ENCODE results near the gene MRAP. TPM values are rescaled to one million over a fixed set of nuclear protein-coding genes. Genes with fewer than 3 reads are reported as not detected.

Gene MRAP
- total RNA-seq, 4 donors from 2014 or later = not detected

- under 1% methylated on average over 21 of the region's 69 CpGs for WGBS
- DNase-seq (ENCODE audit: extremely low spot score) = peak; percentile 98
- TF ChIP-seq CTCF (IDR thresholded peaks at IDR 0.05) (peak in 1 of 3 experiments; percentile 53), EP300 (IDR thresholded peaks at IDR 0.05) (no peak), POLR2AphosphoS5 (IDR thresholded peaks at IDR 0.05) (peak; percentile 87 to 95), POLR2A (IDR thresholded peaks at IDR 0.05; ENCODE audit: low read depth) (no peak)
- Histone ChIP-seq H3K27ac (replicated peaks in 1 of 4) (peak within 1 kb of the TSS; percentile 56 to 77 (median 68)), H3K9me3 (no peaks in the 10 kb centered on the region), H3K27me3 (no peaks in the 10 kb centered on the region), H3K4me3 (peak within 1 kb of the TSS; percentile 75 to 84 (median 82)), H3K4me1 (peaks cover 16 to 24% (median 22%) of the 10 kb centered on the region in 4 donors), H3K36me3 (peaks cover 0 to 2% (median 1%) of the 10 kb centered on the region in 4 donors)
- intact Hi-C loops (cut with DNase I) = loop anchor here (10.0 kb wide), 1 partner anchor 614 kb away; no protein-coding TSS in a partner anchor
Observed at GRCh38 chr21:32278518-32279376, 19.9 kb upstream of the MRAP start, which contains the start of gene MIS18A. Gene MIS18A (minus strand): TSS chr21:32279049. CDS start chr21:32279014, 35 bp downstream.

- H3K27ac ChIP-seq (replicated peaks in 1 of 4) = peak overlapping the region; percentile 56 to 77 (median 68)
- 10% methylated on average over 10 of the region's 10 CpGs for WGBS
- no peaks in the 10 kb centered on the region for H3K36me3 ChIP-seq
- intact Hi-C loops (cut with DNase I) = loop anchor here (10.0 kb wide), 1 partner anchor 615 kb away; no protein-coding TSS in a partner anchor
- no peaks in the 10 kb centered on the region for H3K9me3 ChIP-seq
- no peaks in the 10 kb centered on the region for H3K27me3 ChIP-seq
- TF ChIP-seq EP300 (IDR thresholded peaks at IDR 0.05) (no peak), CTCF (IDR thresholded peaks at IDR 0.05) (no peak), POLR2AphosphoS5 (IDR thresholded peaks at IDR 0.05) (no peak), POLR2A (IDR thresholded peaks at IDR 0.05; ENCODE audit: low read depth) (no peak)
- peak overlapping the region; percentile 75 to 84 (median 82) for H3K4me3 ChIP-seq
- no peak for DNase-seq (ENCODE audit: extremely low spot score)
- peaks cover 16 to 24% (median 22%) of the 10 kb centered on the region in 4 donors for H3K4me1 ChIP-seq
Observed at GRCh38 chr21:32279377-32279680, 19.3 kb upstream of the MRAP start.

DNA sequence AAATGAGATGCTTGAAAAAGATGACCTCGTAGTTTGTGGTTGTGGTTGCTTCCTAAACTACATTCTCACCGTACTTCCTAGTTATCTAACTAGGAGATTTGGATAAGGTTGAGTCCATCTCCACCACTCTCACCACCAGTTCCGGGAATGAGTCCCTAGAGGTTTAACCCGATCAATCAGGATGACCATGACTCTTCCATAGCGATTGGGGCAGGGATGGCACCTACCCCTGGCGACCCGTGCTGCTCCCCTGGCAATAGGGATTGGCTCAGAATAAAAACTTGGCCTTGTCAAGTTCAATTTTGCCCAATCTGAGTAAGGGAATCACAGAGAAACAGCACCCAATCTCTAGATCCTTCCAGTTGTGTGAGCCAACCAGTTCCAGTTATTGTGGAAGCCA is 17.1 kb upstream of the MRAP start:
- H3K27ac ChIP-seq (replicated peaks in 1 of 4) = no peak overlapping the region
- no peaks in the 10 kb centered on the region for H3K9me3 ChIP-seq
- intact Hi-C loops (cut with DNase I) = no loop called here
- no peaks in the 10 kb centered on the region for H3K36me3 ChIP-seq
- H3K4me3 ChIP-seq = no peak overlapping the region
- DNase-seq (ENCODE audit: extremely low spot score) = peak; percentile 60
- no peak for TF ChIP-seq POLR2A (IDR thresholded peaks at IDR 0.05; ENCODE audit: low read depth)
- no peak for TF ChIP-seq CTCF (IDR thresholded peaks at IDR 0.05)
- TF ChIP-seq POLR2AphosphoS5 (IDR thresholded peaks at IDR 0.05) = no peak
- no peak for TF ChIP-seq EP300 (IDR thresholded peaks at IDR 0.05)
- H3K4me1 ChIP-seq = peaks cover 16 to 24% (median 22%) of the 10 kb centered on the region in 4 donors
- WGBS = 94% methylated on average over 7 of the region's 7 CpGs
- no peaks in the 10 kb centered on the region for H3K27me3 ChIP-seq

GRCh38 chr21:32282992-32283391 is 15.7 kb upstream of the MRAP start:
- intact Hi-C loops (cut with DNase I) = no loop called here
- 73% methylated on average over 6 of the region's 6 CpGs for WGBS
- no peaks in the 10 kb centered on the region for H3K27me3 ChIP-seq

More at GRCh38 chr21:32282992-32283391, 15.7 kb upstream of the MRAP start:
- H3K4me1 ChIP-seq = peaks cover 13 to 17% (median 16%) of the 10 kb centered on the region in 4 donors
- H3K9me3 ChIP-seq = no peaks in the 10 kb centered on the region
- no peak overlapping the region for H3K27ac ChIP-seq (replicated peaks in 1 of 4)
- no peaks in the 10 kb centered on the region for H3K36me3 ChIP-seq
- no peak for TF ChIP-seq POLR2A (IDR thresholded peaks at IDR 0.05; ENCODE audit: low read depth)
- no peak for TF ChIP-seq EP300 (IDR thresholded peaks at IDR 0.05)
- no peak for TF ChIP-seq POLR2AphosphoS5 (IDR thresholded peaks at IDR 0.05)
- no peak for TF ChIP-seq CTCF (IDR thresholded peaks at IDR 0.05)
- no peak overlapping the region for H3K4me3 ChIP-seq
- DNase-seq (ENCODE audit: extremely low spot score) = peak; percentile 21
